Measurements from ENCODE around the gene POLR3C.
A peak's percentile ranks its signal among the peaks of the same experiment; 100 is the strongest.

POLR3C gene

DNA sequence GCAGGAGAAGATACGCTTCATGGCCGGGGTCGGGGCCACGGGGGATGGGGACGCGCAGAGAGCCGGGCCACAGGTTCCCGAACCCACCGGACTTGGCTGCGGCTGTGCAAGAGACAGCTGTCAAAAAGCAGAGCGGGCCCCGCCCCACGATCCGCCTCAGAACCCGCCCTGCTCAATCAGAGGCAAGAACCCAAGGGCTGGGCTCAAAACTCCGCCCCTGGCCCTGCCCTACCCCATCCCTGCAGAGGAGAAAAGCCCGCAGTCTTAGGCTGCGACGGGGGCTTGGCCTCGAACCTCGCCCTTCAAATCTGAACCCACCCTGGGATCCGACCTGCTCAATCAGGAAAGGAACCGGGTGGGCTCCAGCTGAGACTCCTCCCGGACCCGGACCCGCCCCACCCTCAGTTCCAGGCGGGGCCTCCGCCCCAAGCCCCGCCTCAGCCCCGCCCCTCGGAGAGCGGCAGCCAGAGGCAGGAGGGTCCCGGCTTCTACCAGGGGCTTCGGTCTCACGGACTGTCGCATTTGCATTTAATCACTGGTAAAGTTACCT is 61.8 kb downstream of the POLR3C start, which contains the start of gene ANKRD35:
ANKRD35 (minus strand) TSS at position 129 of the 550 bp plus-strand sequence; CDS start at position 21, 108 bp downstream.
- no peak for TF ChIP-seq CTCF (IDR thresholded peaks at IDR 0.05; ENCODE audit: control insufficient read depth, insufficient read depth, low read depth, low read length, missing control alignments)
- peak within 1 kb of the TSS; percentile 64 for H3K4me3 ChIP-seq (ENCODE audit: control insufficient read depth, low read depth, low read length)
- DNase-seq (ENCODE audit: low read depth), result no peak

DNA sequence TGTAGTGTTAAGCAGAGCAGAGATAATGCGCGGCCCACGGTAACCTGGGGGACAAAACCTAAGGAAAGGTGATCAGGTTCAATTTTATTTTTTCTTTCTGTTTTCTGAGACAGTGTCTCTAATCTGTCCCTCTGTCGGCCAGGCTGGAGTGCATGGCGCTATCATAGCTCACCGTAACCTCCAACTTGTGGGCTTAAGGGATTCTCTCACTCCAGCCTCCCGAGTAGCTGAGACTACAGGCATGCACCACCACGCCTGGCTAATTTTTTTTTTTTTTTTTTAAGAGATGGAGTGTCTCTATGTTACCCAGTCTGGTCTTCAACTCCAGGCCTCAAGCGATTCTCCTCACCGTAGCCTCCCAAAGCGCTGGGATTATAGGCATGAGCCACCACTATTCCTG is 62.4 kb downstream of the POLR3C start:
- no peak for TF ChIP-seq CTCF (IDR thresholded peaks at IDR 0.05; ENCODE audit: control insufficient read depth, insufficient read depth, low read depth, low read length, missing control alignments)
- H3K4me3 ChIP-seq (ENCODE audit: control insufficient read depth, low read depth, low read length), result peak overlapping the region; percentile 64
- no peak for DNase-seq (ENCODE audit: low read depth)

DNA sequence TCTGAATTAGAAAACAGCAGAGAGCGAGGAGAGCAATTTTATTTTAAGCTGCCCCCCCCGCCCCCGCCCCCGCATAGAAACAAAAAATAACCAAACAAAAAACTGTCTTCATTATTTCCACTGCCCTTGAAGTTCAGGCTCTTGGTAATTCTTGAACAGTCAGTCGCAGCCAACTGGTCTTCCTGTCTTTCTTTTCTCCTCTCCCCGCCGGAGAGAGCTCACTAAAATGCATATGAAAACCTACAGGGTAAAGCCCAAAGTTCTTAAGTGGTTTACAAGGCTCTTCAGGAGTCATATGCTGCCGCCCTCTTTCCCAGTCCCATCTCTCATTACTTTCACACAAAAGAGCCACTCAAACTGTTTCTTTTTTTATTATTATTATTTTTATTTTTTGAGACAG is 62.8 kb downstream of the POLR3C start:
- TF ChIP-seq CTCF (IDR thresholded peaks at IDR 0.05; ENCODE audit: control insufficient read depth, insufficient read depth, low read depth, low read length, missing control alignments), result no peak
- DNase-seq (ENCODE audit: low read depth), result no peak
- H3K4me3 ChIP-seq (ENCODE audit: control insufficient read depth, low read depth, low read length), result no peak overlapping the region

DNA sequence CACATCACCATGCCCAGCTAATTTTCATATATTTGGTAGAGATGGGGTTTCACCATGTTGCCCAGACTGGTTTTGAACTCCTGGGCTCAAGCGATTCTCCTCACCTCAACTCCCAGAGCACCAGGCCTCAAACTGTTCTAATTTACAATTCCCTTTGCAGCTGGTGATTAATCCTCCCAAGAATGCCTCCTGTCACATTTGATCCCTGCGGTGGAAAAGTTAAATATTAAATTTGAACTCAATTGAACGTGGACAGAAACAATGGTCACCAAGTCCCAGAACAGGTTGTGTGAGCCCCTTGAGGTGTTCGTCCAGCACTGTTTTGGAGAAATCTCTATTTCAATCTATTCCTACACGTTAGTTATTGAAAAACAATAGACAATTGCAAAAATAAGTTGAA is 63.6 kb downstream of the POLR3C start:
- TF ChIP-seq CTCF (IDR thresholded peaks at IDR 0.05; ENCODE audit: control insufficient read depth, insufficient read depth, low read depth, low read length, missing control alignments), result no peak
- H3K4me3 ChIP-seq (ENCODE audit: control insufficient read depth, low read depth, low read length), result no peak overlapping the region
- DNase-seq (ENCODE audit: low read depth), result no peak

- no peak for TF ChIP-seq CTCF (IDR thresholded peaks at IDR 0.05; ENCODE audit: control insufficient read depth, insufficient read depth, low read depth, low read length, missing control alignments)
- DNase-seq (ENCODE audit: low read depth), result no peak
- H3K4me3 ChIP-seq (ENCODE audit: control insufficient read depth, low read depth, low read length), result no peak overlapping the region
These were observed 65.7 kb downstream of the POLR3C start for GRCh38 chr1:145889722-145890121.

DNA sequence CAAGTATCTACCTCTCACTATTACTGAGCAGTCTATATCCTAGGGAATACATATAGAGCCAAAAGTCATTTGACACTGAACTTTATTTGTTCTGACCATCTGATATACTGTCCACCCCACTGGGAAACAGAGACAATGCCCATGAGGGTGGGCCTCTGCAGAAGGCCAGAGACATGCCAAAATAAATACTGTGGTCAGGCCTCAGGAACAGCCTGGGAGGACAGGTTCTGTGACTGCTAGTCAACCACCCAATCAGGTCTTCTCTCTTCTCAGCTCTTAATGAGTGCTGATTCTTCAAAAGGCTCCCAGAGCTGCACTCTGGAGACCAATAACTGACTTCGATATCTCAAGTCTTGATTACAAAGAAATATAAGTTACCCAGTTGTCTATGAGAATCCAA is 67.1 kb downstream of the POLR3C start:
- DNase-seq (ENCODE audit: low read depth), result no peak
- no peak for TF ChIP-seq CTCF (IDR thresholded peaks at IDR 0.05; ENCODE audit: control insufficient read depth, insufficient read depth, low read depth, low read length, missing control alignments)
- H3K4me3 ChIP-seq (ENCODE audit: control insufficient read depth, low read depth, low read length), result no peak overlapping the region
